OCI-LY1 (cell line): ENCODE results near the gene FAHD1.

Experiments used
- H2AFZ ChIP-seq: fragments of 200-600 bp; sonication (generic), shearing (Covaris generic); 2 replicates; pipeline ENCODE4 v1.6.0; 2014; ENCODE audit warnings: antibody characterized with exemption, mild to moderate bottlenecking, low read length
- H3F3A ChIP-seq: fragments of 200-600 bp; sonication (generic), shearing (Covaris generic); 2 replicates; pipeline ENCODE4 v1.6.0; 2014; ENCODE audit warnings: mild to moderate bottlenecking, antibody characterized with exemption, low read length, moderate library complexity; ENCODE audit not compliant: insufficient read depth
- H3K27ac ChIP-seq: fragments of 200-600 bp; sonication (generic); 2 replicates; pipeline ENCODE4 v1.5.1; 2014; ENCODE audit warnings: low read length, mixed run types, mild to moderate bottlenecking, low read depth; ENCODE audit not compliant: poor library complexity, severe bottlenecking
- H3K27me3 ChIP-seq: fragments of 200-600 bp; sonication (generic); 2 replicates; pipeline ENCODE4 v1.6.0; 2014; ENCODE audit warnings: antibody characterized with exemption, mild to moderate bottlenecking, low read length, moderate library complexity; ENCODE audit not compliant: insufficient read depth
- H3K36me3 ChIP-seq: fragments of 200-600 bp; sonication (generic); 2 replicates; pipeline ENCODE4 v1.6.1; 2014; ENCODE audit warnings: mild to moderate bottlenecking, antibody characterized with exemption, low read length, moderate library complexity, mixed read lengths; ENCODE audit not compliant: insufficient read depth
- H3K4me1 ChIP-seq: fragments of 200-600 bp; sonication (generic); 2 replicates; pipeline ENCODE4 v1.5.1; 2014; ENCODE audit warnings: mild to moderate bottlenecking, low read length, moderate library complexity; ENCODE audit not compliant: insufficient read depth, severe bottlenecking
- H3K4me2 ChIP-seq: fragments of 200-600 bp; sonication (generic), shearing (Covaris generic); 2 replicates; pipeline ENCODE4 v1.6.1; 2014; ENCODE audit warnings: low read length
- H3K4me3 ChIP-seq: fragments of 200-600 bp; sonication (generic); 2 replicates; pipeline ENCODE4 v1.5.1; 2014; ENCODE audit warnings: low read length, low read depth, mild to moderate bottlenecking, mixed read lengths; ENCODE audit not compliant: poor library complexity, severe bottlenecking
- H3K79me2 ChIP-seq: fragments of 200-600 bp; shearing (Covaris generic); 2 replicates; pipeline ENCODE4 v1.6.1; 2016; ENCODE audit warnings: mixed run types, low read length, mixed read lengths; ENCODE audit not compliant: insufficient read depth
- H3K9ac ChIP-seq: fragments of 200-600 bp; sonication (generic), shearing (Covaris generic); 2 replicates; pipeline ENCODE4 v1.6.1; 2014; ENCODE audit warnings: mild to moderate bottlenecking, low read length, mixed read lengths
- H3K9me2 ChIP-seq: fragments of 200-600 bp; sonication (generic), shearing (Covaris generic); 2 replicates; pipeline ENCODE4 v1.6.1; 2014; ENCODE audit warnings: low read depth, mild to moderate bottlenecking, low read length, mixed read lengths
- H3K9me3 ChIP-seq: fragments of 200-600 bp; shearing (Covaris generic); 2 replicates; pipeline ENCODE4 v1.6.1; 2014; ENCODE audit warnings: low read length, mixed read lengths
- H4K20me1 ChIP-seq: fragments of 200-600 bp; sonication (generic), shearing (Covaris generic); 2 replicates; pipeline ENCODE4 v1.6.0; 2016; ENCODE audit warnings: mild to moderate bottlenecking, low read length; ENCODE audit not compliant: insufficient read depth
- EZH2 ChIP-seq: fragments of 200-600 bp; sonication (generic), shearing (Covaris generic); IDR thresholded peaks from 2 replicates; pipeline ENCODE4 v1.8.0; 2017; ENCODE audit warnings: borderline replicate concordance, mixed run types, mild to moderate bottlenecking, antibody characterized with exemption, low read length, moderate library complexity, mixed read lengths
- TF ChIP-seq, protein P1 (sequence below): fragments of 200-600 bp; sonication (generic), shearing (Covaris generic); IDR thresholded peaks from 2 replicates; pipeline ENCODE4 v1.5.1; 2017; ENCODE audit warnings: mild to moderate bottlenecking, antibody characterized with exemption, low read length, moderate library complexity, mixed read lengths

FAHD1 gene

DNA sequence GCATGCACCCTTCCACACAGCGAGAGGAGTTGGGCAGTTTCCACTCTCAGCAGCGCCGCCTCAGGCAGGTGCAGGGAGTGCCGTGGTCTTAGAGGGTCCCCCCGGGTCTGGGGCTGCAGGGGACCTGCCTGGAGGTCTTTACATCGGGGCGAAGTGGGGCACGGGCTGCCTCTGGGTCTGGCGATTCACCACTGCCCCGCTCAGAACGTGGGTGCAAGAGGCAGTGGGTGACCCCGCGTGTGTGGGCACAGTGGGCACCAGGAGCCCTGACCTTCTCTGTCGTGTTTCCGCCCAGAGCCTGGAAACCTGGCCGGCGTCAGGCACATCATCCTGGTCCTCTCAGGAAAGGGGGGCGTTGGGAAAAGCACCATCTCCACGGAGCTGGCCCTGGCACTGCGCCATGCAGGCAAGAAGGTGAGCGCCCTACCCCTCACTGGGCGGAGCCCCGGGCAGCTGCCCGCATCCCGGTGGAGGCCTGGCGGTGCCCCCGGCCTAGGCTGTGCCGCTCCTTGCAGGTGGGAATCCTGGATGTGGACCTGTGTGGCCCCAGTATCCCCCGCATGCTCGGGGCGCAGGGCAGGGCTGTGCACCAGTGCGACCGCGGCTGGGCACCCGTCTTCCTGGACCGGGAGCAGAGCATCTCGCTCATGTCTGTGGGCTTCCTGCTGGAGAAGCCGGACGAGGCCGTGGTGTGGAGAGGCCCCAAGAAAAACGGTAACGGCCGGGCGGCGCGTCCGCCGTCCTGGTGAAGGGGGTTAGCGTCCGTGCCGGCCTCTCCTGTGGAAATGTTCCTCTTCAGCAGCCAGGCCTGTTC lies 40.6 kb upstream of the FAHD1 start:
- Histone ChIP-seq H3K9me3 (no peaks in the 10 kb centered on the region), H4K20me1 (no peaks in the 10 kb centered on the region), H3K27me3 (no peaks in the 10 kb centered on the region), H3K4me1 (peaks cover 10% of the 10 kb centered on the region), H3K4me2 (no peak overlapping the region), H3K9ac (no peak overlapping the region), H2AFZ (no peak overlapping the region), H3K9me2 (no peaks in the 10 kb centered on the region), H3K79me2 (peaks cover 6% of the 10 kb centered on the region), H3F3A (no peaks in the 10 kb centered on the region), H3K36me3 (peaks cover 42% of the 10 kb centered on the region), H3K4me3 (no peak overlapping the region), H3K27ac (no peak overlapping the region)
- TF ChIP-seq, protein P1, sequence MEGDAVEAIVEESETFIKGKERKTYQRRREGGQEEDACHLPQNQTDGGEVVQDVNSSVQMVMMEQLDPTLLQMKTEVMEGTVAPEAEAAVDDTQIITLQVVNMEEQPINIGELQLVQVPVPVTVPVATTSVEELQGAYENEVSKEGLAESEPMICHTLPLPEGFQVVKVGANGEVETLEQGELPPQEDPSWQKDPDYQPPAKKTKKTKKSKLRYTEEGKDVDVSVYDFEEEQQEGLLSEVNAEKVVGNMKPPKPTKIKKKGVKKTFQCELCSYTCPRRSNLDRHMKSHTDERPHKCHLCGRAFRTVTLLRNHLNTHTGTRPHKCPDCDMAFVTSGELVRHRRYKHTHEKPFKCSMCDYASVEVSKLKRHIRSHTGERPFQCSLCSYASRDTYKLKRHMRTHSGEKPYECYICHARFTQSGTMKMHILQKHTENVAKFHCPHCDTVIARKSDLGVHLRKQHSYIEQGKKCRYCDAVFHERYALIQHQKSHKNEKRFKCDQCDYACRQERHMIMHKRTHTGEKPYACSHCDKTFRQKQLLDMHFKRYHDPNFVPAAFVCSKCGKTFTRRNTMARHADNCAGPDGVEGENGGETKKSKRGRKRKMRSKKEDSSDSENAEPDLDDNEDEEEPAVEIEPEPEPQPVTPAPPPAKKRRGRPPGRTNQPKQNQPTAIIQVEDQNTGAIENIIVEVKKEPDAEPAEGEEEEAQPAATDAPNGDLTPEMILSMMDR, result no peak
- no peak for TF ChIP-seq EZH2

DNA sequence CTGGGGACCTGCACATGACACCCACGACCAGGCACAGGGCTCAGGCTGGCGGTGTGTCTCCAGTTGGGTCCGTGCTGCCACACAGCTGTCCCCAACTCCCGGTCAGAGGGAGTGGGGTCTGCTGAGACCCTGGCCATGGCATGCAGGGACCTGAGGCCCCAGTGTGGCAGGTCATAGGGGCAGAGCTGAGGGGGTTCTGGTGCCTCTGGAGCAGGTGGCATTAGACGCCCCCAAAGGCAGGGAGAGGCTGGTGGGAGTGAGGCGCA lies 40.0 kb upstream of the FAHD1 start:
- no peaks in the 10 kb centered on the region for H3K9me3 ChIP-seq
- H3K9ac ChIP-seq, result no peak overlapping the region
- no peaks in the 10 kb centered on the region for H3K9me2 ChIP-seq
- no peak overlapping the region for H3K4me2 ChIP-seq
- H3K27ac ChIP-seq, result no peak overlapping the region
- peaks cover 6% of the 10 kb centered on the region for H3K79me2 ChIP-seq
- no peak for TF ChIP-seq EZH2
- TF ChIP-seq, protein P1, result no peak
- peaks cover 42% of the 10 kb centered on the region for H3K36me3 ChIP-seq
- H3F3A ChIP-seq, result no peaks in the 10 kb centered on the region
- H3K4me3 ChIP-seq, result no peak overlapping the region
- H2AFZ ChIP-seq, result no peak overlapping the region
- no peaks in the 10 kb centered on the region for H4K20me1 ChIP-seq
- H3K27me3 ChIP-seq, result no peaks in the 10 kb centered on the region
- H3K4me1 ChIP-seq, result peaks cover 7% of the 10 kb centered on the region

DNA sequence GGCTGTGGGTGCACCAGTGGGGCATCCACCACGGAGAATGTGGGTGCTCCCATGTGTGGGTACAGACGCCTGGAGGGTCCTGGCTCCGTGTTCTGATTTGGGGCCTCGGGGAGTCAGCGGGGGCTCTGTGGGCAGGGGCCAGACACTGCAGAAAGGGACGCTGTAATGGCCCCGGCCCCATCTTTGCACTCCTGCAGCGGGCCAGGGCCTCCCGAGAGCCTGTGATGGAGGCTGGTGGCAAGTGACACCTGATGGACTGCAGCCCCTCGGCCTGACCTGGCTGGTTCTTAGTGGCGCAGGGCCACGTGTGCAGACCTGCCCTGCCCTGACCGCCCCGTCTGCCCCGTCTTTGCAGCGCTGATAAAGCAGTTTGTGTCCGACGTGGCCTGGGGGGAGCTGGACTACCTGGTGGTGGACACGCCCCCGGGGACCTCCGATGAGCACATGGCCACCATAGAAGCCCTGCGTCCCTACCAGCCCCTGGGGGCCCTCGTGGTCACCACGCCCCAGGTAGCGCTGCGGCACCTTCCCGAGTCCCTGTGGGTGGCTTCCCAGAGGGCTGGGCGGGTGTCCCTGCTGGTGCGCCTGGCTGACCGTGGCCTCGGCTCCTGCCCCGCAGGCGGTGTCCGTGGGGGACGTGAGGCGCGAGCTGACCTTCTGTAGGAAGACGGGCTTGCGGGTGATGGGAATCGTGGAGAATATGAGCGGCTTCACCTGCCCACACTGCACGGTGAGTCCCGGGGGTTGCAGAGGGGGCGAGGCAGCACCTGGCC lies 39.5 kb upstream of the FAHD1 start:
- H4K20me1 ChIP-seq, result no peaks in the 10 kb centered on the region
- H3K9me2 ChIP-seq, result no peaks in the 10 kb centered on the region
- H3K4me1 ChIP-seq, result peaks cover 7% of the 10 kb centered on the region
- H3K9ac ChIP-seq, result no peak overlapping the region
- TF ChIP-seq, protein P1, result no peak
- TF ChIP-seq EZH2, result no peak
- H3K36me3 ChIP-seq, result peaks cover 42% of the 10 kb centered on the region
- H3K4me3 ChIP-seq, result no peak overlapping the region
- peaks cover 6% of the 10 kb centered on the region for H3K79me2 ChIP-seq
- H2AFZ ChIP-seq, result no peak overlapping the region
- H3K27me3 ChIP-seq, result no peaks in the 10 kb centered on the region
- no peak overlapping the region for H3K27ac ChIP-seq
- H3F3A ChIP-seq, result no peaks in the 10 kb centered on the region
- no peak overlapping the region for H3K4me2 ChIP-seq
- no peaks in the 10 kb centered on the region for H3K9me3 ChIP-seq
